ENCODE measurements around the gene AFAP1L2.

Gene AFAP1L2

DNA sequence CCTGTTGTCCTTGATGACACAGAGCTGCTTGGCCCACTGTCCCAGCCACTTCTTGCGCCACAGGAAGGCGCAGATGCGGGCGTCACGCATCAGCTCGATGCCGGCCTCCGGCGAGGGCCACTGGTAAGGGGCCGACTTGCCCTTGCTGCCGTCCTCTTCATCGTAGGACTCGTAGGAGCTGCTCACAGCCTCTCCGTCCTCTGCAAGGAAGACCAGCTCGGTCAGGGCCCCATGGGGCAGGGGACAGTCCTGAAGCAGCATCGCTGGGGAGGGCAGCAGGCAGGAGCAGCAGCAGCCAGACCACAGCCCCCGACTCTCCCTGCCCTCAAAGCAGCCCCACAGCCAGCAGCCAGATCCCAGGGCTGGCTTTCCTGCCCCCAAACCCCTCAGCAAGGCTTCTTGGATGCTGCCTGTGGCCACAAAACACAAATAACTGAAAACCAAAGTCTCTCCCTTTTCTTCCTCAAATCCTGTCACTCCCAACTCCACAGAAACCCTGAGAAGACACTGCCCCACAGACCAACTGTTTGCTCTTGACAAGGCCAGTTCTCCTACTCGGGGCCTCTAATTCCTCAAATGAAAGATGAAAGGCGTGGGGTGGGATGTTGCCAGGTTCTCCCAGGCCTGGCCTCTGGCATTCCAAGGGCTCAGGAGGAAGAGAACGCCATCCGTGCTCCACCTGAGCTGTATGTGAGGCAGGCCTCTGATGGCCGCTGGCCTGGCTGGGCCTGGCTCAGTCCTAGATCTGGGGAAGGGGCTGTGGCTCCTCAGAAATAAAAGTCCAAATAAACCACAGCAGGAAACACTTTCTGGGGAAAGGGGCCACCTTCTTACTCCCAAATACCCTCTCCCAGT, 88.5 kb downstream of the AFAP1L2 start:
- Histone ChIP-seq H3K27ac (ENCODE audit: insufficient read depth, low read length, poor library complexity, severe bottlenecking) (no peak overlapping the region), H3K9me3 (ENCODE audit: control insufficient read depth, low read length) (no peaks in the 10 kb centered on the region), H3K4me1 (ENCODE audit: control insufficient read depth, insufficient read depth, low read length, poor library complexity, severe bottlenecking) (no peaks in the 10 kb centered on the region), H3K4me3 (ENCODE audit: insufficient read depth, low read depth, low read length, poor library complexity, severe bottlenecking) (no peak overlapping the region), H3K27me3 (replicated peaks; ENCODE audit: control insufficient read depth, insufficient read depth, low read length, poor library complexity, severe bottlenecking) (no peaks in the 10 kb centered on the region), H3K36me3 (ENCODE audit: control insufficient read depth, insufficient read depth, low read length) (no peaks in the 10 kb centered on the region)
- no peak for DNase-seq

DNA sequence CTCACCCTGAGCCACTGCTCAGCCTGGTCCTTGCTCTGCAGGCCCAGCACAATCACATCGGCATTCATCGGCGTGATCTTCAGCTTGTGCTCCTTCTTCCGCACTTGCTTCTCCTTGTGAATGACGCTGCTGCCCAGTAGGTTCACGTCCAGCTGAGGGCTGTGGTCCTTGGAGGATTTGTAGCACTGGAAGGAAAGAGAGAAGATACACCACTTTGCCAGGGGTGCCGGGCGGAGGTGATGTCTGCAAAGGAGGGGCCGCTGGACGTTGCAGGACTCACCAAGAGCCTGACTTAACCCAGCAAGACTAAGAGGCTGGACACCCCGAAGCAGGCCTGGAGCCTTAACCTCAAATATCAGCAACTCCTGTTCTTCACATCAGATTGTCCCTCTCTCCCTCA, 90.4 kb downstream of the AFAP1L2 start:
- no peak overlapping the region for H3K27ac ChIP-seq (ENCODE audit: insufficient read depth, low read length, poor library complexity, severe bottlenecking)
- no peak for DNase-seq
- H3K9me3 ChIP-seq (ENCODE audit: control insufficient read depth, low read length): no peaks in the 10 kb centered on the region
- no peaks in the 10 kb centered on the region for H3K27me3 ChIP-seq (replicated peaks; ENCODE audit: control insufficient read depth, insufficient read depth, low read length, poor library complexity, severe bottlenecking)
- H3K4me1 ChIP-seq (ENCODE audit: control insufficient read depth, insufficient read depth, low read length, poor library complexity, severe bottlenecking): no peaks in the 10 kb centered on the region
- H3K36me3 ChIP-seq (ENCODE audit: control insufficient read depth, insufficient read depth, low read length): no peaks in the 10 kb centered on the region
- H3K4me3 ChIP-seq (ENCODE audit: insufficient read depth, low read depth, low read length, poor library complexity, severe bottlenecking): no peak overlapping the region

DNA sequence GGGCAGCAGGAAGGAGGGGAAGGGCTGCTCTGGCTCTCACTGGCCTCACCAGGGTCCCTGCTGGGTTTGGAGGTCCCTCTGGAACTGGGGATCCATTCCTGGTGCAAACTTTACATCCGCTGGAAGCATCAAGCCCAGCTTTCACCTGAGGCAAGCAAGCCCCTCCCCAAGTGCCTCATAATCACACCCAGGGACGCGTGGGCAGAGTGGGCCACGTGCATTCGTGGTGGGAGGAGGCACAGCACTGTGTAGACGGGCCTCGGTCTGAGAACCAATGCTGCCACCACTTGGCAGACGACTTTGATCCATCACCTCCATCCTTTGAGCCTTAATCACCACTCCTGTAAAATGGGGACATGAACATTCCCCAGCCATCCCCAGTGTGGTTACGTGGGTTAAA, 91.2 kb downstream of the AFAP1L2 start:
- Histone ChIP-seq H3K4me1 (ENCODE audit: control insufficient read depth, insufficient read depth, low read length, poor library complexity, severe bottlenecking) (no peaks in the 10 kb centered on the region), H3K4me3 (ENCODE audit: insufficient read depth, low read depth, low read length, poor library complexity, severe bottlenecking) (no peak overlapping the region), H3K27ac (ENCODE audit: insufficient read depth, low read length, poor library complexity, severe bottlenecking) (no peak overlapping the region), H3K9me3 (ENCODE audit: control insufficient read depth, low read length) (no peaks in the 10 kb centered on the region), H3K36me3 (ENCODE audit: control insufficient read depth, insufficient read depth, low read length) (no peaks in the 10 kb centered on the region), H3K27me3 (replicated peaks; ENCODE audit: control insufficient read depth, insufficient read depth, low read length, poor library complexity, severe bottlenecking) (no peaks in the 10 kb centered on the region)
- no peak for DNase-seq

GRCh38 chr10:114311496-114312209, 92.6 kb downstream of the AFAP1L2 start:
- no peaks in the 10 kb centered on the region for H3K9me3 ChIP-seq (ENCODE audit: control insufficient read depth, low read length)
- no peaks in the 10 kb centered on the region for H3K27me3 ChIP-seq (replicated peaks; ENCODE audit: control insufficient read depth, insufficient read depth, low read length, poor library complexity, severe bottlenecking)
- H3K27ac ChIP-seq (ENCODE audit: insufficient read depth, low read length, poor library complexity, severe bottlenecking): no peak overlapping the region
- DNase-seq: no peak
- no peak overlapping the region for H3K4me3 ChIP-seq (ENCODE audit: insufficient read depth, low read depth, low read length, poor library complexity, severe bottlenecking)
- H3K36me3 ChIP-seq (ENCODE audit: control insufficient read depth, insufficient read depth, low read length): no peaks in the 10 kb centered on the region
- H3K4me1 ChIP-seq (ENCODE audit: control insufficient read depth, insufficient read depth, low read length, poor library complexity, severe bottlenecking): no peaks in the 10 kb centered on the region

GRCh38 chr10:114311023-114311422, 93.3 kb downstream of the AFAP1L2 start:
- Histone ChIP-seq H3K36me3 (ENCODE audit: control insufficient read depth, insufficient read depth, low read length) (no peaks in the 10 kb centered on the region), H3K27me3 (replicated peaks; ENCODE audit: control insufficient read depth, insufficient read depth, low read length, poor library complexity, severe bottlenecking) (no peaks in the 10 kb centered on the region), H3K4me3 (ENCODE audit: insufficient read depth, low read depth, low read length, poor library complexity, severe bottlenecking) (no peak overlapping the region), H3K4me1 (ENCODE audit: control insufficient read depth, insufficient read depth, low read length, poor library complexity, severe bottlenecking) (no peaks in the 10 kb centered on the region), H3K27ac (ENCODE audit: insufficient read depth, low read length, poor library complexity, severe bottlenecking) (no peak overlapping the region), H3K9me3 (ENCODE audit: control insufficient read depth, low read length) (no peaks in the 10 kb centered on the region)
- DNase-seq: no peak

DNA sequence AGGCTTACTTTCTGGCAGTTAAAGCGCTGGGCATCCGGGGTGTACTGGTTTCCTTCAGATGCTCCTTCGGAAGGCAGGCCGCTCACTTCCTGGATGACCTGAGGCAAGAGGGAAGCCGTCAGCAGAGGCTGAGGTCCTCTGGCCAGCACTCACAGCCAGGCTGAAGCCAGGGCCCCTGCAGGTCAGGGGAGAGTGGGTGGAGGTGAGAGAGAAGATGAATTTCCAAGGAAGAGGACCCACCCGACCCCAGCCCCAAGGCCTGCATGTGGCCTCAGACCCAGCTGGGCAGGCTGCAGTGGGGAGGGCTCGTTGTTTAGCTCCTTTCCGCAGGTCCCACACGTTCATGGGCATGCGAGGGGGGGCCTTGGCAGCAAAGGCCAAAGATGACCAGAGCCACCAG, 94.0 kb downstream of the AFAP1L2 start:
- DNase-seq: no peak
- no peaks in the 10 kb centered on the region for H3K4me1 ChIP-seq (ENCODE audit: control insufficient read depth, insufficient read depth, low read length, poor library complexity, severe bottlenecking)
- no peaks in the 10 kb centered on the region for H3K36me3 ChIP-seq (ENCODE audit: control insufficient read depth, insufficient read depth, low read length)
- no peaks in the 10 kb centered on the region for H3K9me3 ChIP-seq (ENCODE audit: control insufficient read depth, low read length)
- no peak overlapping the region for H3K27ac ChIP-seq (ENCODE audit: insufficient read depth, low read length, poor library complexity, severe bottlenecking)
- H3K27me3 ChIP-seq (replicated peaks; ENCODE audit: control insufficient read depth, insufficient read depth, low read length, poor library complexity, severe bottlenecking): no peaks in the 10 kb centered on the region
- no peak overlapping the region for H3K4me3 ChIP-seq (ENCODE audit: insufficient read depth, low read depth, low read length, poor library complexity, severe bottlenecking)

DNA sequence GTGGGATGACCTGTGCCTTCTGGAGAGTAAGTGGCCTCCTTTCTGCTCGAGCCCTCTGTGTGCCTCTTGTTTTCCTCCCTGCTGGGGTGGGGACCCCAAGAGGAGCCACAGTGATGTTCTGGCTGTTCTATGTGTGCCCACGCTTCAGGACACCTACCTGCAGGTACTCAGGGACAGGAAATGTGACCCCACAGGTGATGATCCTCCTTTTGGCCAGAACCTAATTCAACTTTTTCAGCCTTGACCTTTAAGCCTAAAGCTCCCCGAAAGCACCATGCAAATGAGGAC, 95.0 kb downstream of the AFAP1L2 start:
- no peaks in the 10 kb centered on the region for H3K27me3 ChIP-seq (replicated peaks; ENCODE audit: control insufficient read depth, insufficient read depth, low read length, poor library complexity, severe bottlenecking)
- H3K36me3 ChIP-seq (ENCODE audit: control insufficient read depth, insufficient read depth, low read length): no peaks in the 10 kb centered on the region
- H3K4me1 ChIP-seq (ENCODE audit: control insufficient read depth, insufficient read depth, low read length, poor library complexity, severe bottlenecking): no peaks in the 10 kb centered on the region
- H3K9me3 ChIP-seq (ENCODE audit: control insufficient read depth, low read length): no peaks in the 10 kb centered on the region
- no peak overlapping the region for H3K27ac ChIP-seq (ENCODE audit: insufficient read depth, low read length, poor library complexity, severe bottlenecking)
- DNase-seq: no peak
- no peak overlapping the region for H3K4me3 ChIP-seq (ENCODE audit: insufficient read depth, low read depth, low read length, poor library complexity, severe bottlenecking)

- no peaks in the 10 kb centered on the region for H3K27me3 ChIP-seq (replicated peaks; ENCODE audit: control insufficient read depth, insufficient read depth, low read length, poor library complexity, severe bottlenecking)
Measured at GRCh38 chr10:114308531-114309363, 95.6 kb downstream of the AFAP1L2 start.

GRCh38 chr10:114307731-114308130, 96.6 kb downstream of the AFAP1L2 start:
- DNase-seq: no peak
- Histone ChIP-seq H3K9me3 (ENCODE audit: control insufficient read depth, low read length) (no peaks in the 10 kb centered on the region), H3K4me1 (ENCODE audit: control insufficient read depth, insufficient read depth, low read length, poor library complexity, severe bottlenecking) (no peaks in the 10 kb centered on the region), H3K36me3 (ENCODE audit: control insufficient read depth, insufficient read depth, low read length) (no peaks in the 10 kb centered on the region), H3K27me3 (replicated peaks; ENCODE audit: control insufficient read depth, insufficient read depth, low read length, poor library complexity, severe bottlenecking) (no peaks in the 10 kb centered on the region), H3K4me3 (ENCODE audit: insufficient read depth, low read depth, low read length, poor library complexity, severe bottlenecking) (no peak overlapping the region), H3K27ac (ENCODE audit: insufficient read depth, low read length, poor library complexity, severe bottlenecking) (no peak overlapping the region)

More at GRCh38 chr10:114308531-114309363, 95.6 kb downstream of the AFAP1L2 start:
- H3K9me3 ChIP-seq (ENCODE audit: control insufficient read depth, low read length): no peaks in the 10 kb centered on the region
- no peak overlapping the region for H3K27ac ChIP-seq (ENCODE audit: insufficient read depth, low read length, poor library complexity, severe bottlenecking)
- DNase-seq: no peak
- no peak overlapping the region for H3K4me3 ChIP-seq (ENCODE audit: insufficient read depth, low read depth, low read length, poor library complexity, severe bottlenecking)
- no peaks in the 10 kb centered on the region for H3K4me1 ChIP-seq (ENCODE audit: control insufficient read depth, insufficient read depth, low read length, poor library complexity, severe bottlenecking)
- H3K36me3 ChIP-seq (ENCODE audit: control insufficient read depth, insufficient read depth, low read length): no peaks in the 10 kb centered on the region
